HEK293T (cell line): ENCODE data around the gene LANCL2.

Experiments used
- CTCF ChIA-PET: fragments of 350-600 bp; formaldehyde crosslinking; extraction: SDS; loops from one replicate; lab custom pipeline; 2021; ENCODE audit warnings: antibody characterized with exemption, inconsistent platforms; lab: Yijun Ruan, JAX
- POLR2A ChIA-PET: fragments of 350-600 bp; formaldehyde crosslinking; extraction: SDS; loops from one replicate; lab custom pipeline; 2020; ENCODE audit warnings: antibody characterized with exemption, inconsistent platforms; lab: Yijun Ruan, JAX
- DNase-seq: peaks from one replicate; pipeline ENCODE4 v3.0.0; 2012; ENCODE audit warnings: mixed read lengths; ENCODE audit errors: extremely low spot score
- ARNT ChIP-seq: fragments of 450-650 bp; IDR thresholded peaks from 2 replicates; pipeline ENCODE4 v1.6.1; 2017; ENCODE audit warnings: mild to moderate bottlenecking
- BHLHE40 ChIP-seq: fragments of 450-650 bp; IDR thresholded peaks from 2 replicates; pipeline ENCODE4 v1.6.1; 2016; ENCODE audit warnings: mild to moderate bottlenecking, moderate library complexity, borderline replicate concordance
- CTBP1 ChIP-seq: fragments of 450-650 bp; IDR thresholded peaks from 2 replicates; pipeline ENCODE4 v1.6.1; 2016; ENCODE audit warnings: borderline replicate concordance
- ELF4 ChIP-seq: fragments of 450-650 bp; IDR thresholded peaks from 2 replicates; pipeline ENCODE4 v1.6.1; 2017; ENCODE audit warnings: antibody characterized with exemption
- FOXA1 ChIP-seq: fragments of 450-650 bp; IDR thresholded peaks from 2 replicates; pipeline ENCODE4 v1.6.1; 2016; ENCODE audit warnings: mild to moderate bottlenecking
- FOXK2 ChIP-seq: fragments of 450-650 bp; IDR thresholded peaks from 2 replicates; pipeline ENCODE4 v1.6.1; 2016; ENCODE audit warnings: mild to moderate bottlenecking
- FOXM1 ChIP-seq: fragments of 450-650 bp; IDR thresholded peaks from 2 replicates; pipeline ENCODE4 v1.6.1; 2017; ENCODE audit warnings: mild to moderate bottlenecking, borderline replicate concordance
- HDGF ChIP-seq: fragments of 450-650 bp; IDR thresholded peaks from 2 replicates; pipeline ENCODE4 v1.6.1; 2017; ENCODE audit warnings: antibody characterized with exemption, borderline replicate concordance
- L3MBTL2 ChIP-seq: fragments of 450-650 bp; conservative IDR thresholded peaks from 2 replicates; pipeline ENCODE4 v1.6.1; 2016; ENCODE audit warnings: mild to moderate bottlenecking
- LEF1 ChIP-seq: fragments of 450-650 bp; IDR thresholded peaks from 2 replicates; pipeline ENCODE4 v1.6.1; 2017; ENCODE audit warnings: mild to moderate bottlenecking, borderline replicate concordance
- NFRKB ChIP-seq: fragments of 450-650 bp; IDR thresholded peaks from 2 replicates; pipeline ENCODE4 v1.6.1; 2016; ENCODE audit warnings: mild to moderate bottlenecking, moderate library complexity
- SP1 ChIP-seq: fragments of 450-650 bp; IDR thresholded peaks from 2 replicates; pipeline ENCODE4 v1.6.1; 2017
- SUZ12 ChIP-seq: fragments of 450-650 bp; IDR thresholded peaks from 2 replicates; pipeline ENCODE4 v1.6.1; 2016; ENCODE audit warnings: mild to moderate bottlenecking
- TARDBP ChIP-seq: fragments of 450-650 bp; IDR thresholded peaks from 2 replicates; pipeline ENCODE4 v1.6.1; 2016
- ZNF384 ChIP-seq: fragments of 450-650 bp; IDR thresholded peaks from 2 replicates; pipeline ENCODE4 v1.6.1; 2016
- TF ChIP-seq, protein P1 (sequence below): fragments of 450-650 bp; IDR thresholded peaks from 2 replicates; pipeline ENCODE4 v1.6.1; 2016

The LANCL2 gene, protein sequence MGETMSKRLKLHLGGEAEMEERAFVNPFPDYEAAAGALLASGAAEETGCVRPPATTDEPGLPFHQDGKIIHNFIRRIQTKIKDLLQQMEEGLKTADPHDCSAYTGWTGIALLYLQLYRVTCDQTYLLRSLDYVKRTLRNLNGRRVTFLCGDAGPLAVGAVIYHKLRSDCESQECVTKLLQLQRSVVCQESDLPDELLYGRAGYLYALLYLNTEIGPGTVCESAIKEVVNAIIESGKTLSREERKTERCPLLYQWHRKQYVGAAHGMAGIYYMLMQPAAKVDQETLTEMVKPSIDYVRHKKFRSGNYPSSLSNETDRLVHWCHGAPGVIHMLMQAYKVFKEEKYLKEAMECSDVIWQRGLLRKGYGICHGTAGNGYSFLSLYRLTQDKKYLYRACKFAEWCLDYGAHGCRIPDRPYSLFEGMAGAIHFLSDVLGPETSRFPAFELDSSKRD

DNA sequence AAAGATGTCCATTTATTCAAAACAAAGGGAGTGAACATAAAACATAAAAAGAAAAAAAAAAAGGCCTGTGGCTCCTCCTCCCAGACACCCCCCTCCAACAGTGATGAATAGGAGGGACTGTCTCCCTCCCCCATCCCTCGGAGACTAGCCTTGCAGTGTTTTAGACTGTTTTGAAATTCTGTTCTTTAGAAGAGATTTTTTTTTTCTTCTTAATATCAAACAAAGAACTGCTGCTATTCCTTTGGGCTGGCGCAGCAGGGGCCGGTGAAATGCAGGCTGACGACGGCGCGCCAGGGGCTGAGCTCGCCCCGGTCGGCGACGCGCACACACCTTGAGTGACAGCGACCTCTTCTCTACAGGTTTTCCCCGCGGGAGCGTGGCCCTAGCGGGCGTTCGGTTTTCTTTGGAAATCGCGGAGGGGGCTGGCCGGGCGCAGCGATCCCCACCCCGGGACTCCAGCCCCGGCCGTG, at the start of gene LANCL2:
Gene LANCL2, plus strand, starts transcription at position 133 of the 470 bp plus-strand sequence. CDS start 689 bp downstream, outside the sequence.
- POLR2A ChIA-PET = interaction anchor here (0.7 to 2.4 kb wide), 22 partner anchors 10 to 740 kb away, joined by 3 to 13 read pairs (median 4); partner anchors contain the start of gene SEC61G
- no peak for DNase-seq
- TF ChIP-seq FOXK2 = no peak
- TF ChIP-seq, protein P1, sequence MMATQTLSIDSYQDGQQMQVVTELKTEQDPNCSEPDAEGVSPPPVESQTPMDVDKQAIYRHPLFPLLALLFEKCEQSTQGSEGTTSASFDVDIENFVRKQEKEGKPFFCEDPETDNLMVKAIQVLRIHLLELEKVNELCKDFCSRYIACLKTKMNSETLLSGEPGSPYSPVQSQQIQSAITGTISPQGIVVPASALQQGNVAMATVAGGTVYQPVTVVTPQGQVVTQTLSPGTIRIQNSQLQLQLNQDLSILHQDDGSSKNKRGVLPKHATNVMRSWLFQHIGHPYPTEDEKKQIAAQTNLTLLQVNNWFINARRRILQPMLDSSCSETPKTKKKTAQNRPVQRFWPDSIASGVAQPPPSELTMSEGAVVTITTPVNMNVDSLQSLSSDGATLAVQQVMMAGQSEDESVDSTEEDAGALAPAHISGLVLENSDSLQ = peak; percentile 94
- no peak for TF ChIP-seq TARDBP
- CTCF ChIA-PET = interaction anchor here (0.9 kb wide), 1 partner anchor 110 kb away, joined by 5 read pairs; no protein-coding TSS in a partner anchor

DNA sequence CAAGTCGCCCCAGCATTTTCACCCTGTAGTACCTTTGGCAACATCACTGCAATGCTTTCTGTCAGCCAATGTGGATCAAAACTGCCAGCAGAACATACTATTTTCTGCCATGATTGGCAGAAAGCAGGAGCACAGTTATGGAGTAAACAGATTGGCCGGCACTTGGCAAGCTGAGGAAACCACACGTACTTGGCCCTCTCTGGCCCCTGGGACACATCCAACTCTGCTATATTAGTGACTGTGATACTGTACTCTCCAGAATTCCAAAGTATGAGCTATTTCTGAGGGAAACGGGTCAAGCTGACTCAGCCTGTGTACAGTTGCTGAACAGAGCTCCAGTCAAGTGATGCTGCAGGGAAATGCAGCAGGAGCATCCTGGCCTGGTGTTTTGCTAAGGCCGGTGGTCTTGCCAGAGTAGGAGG, 39.8 kb upstream of the LANCL2 start:
- TF ChIP-seq FOXA1 (no peak), SP1 (no peak), TARDBP (no peak), CTBP1 (no peak), ARNT (no peak), NFRKB (no peak), HDGF (no peak), BHLHE40 (no peak)
- no peak for DNase-seq
- ChIA-PET CTCF (no interaction called here), POLR2A (no interaction called here)

DNA sequence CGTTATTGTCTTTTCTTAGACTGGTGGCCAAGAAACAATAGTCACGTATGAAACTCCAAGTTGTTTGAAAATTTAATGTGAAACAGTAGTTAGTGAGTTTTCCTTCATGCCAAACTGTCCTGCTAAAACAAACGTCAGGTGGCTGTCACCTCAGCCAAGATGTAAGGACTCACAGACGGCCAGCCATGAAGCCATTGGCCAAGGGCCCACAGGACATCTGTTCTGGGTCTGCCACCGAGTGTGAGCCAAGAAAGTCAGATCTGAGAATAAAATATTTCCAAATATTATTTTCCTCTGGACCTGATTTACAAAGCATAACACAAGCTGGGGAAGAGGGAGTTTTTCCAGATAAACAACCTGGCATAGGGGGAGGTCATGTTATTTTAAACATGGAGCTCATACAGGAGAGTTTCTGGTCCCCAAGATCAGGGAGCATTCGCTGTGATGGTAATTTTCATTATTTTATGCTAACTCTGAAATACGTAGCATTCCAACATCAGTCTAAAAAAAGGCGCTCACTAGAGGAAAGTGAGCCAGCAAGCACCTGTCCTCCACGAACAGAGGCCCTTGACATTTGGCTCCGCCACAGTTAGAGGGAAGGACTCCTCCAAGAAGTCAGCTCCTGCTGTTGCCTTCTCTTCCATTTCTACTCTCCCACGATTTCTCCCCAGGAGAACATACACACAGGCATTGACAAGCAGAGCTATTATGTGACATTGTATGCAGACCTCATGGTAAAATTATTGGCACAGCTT, 38.9 kb upstream of the LANCL2 start:
- ChIA-PET POLR2A (no interaction called here), CTCF (no interaction called here)
- TF ChIP-seq L3MBTL2 (no peak), FOXM1 (no peak), ZNF384 (no peak), SP1 (no peak), ARNT (no peak), TARDBP (no peak), LEF1 (no peak), BHLHE40 (no peak), FOXK2 (no peak), FOXA1 (no peak), NFRKB (no peak), ELF4 (no peak), CTBP1 (no peak), HDGF (no peak), SUZ12 (no peak)
- TF ChIP-seq, protein P1 = no peak
- DNase-seq = no peak

DNA sequence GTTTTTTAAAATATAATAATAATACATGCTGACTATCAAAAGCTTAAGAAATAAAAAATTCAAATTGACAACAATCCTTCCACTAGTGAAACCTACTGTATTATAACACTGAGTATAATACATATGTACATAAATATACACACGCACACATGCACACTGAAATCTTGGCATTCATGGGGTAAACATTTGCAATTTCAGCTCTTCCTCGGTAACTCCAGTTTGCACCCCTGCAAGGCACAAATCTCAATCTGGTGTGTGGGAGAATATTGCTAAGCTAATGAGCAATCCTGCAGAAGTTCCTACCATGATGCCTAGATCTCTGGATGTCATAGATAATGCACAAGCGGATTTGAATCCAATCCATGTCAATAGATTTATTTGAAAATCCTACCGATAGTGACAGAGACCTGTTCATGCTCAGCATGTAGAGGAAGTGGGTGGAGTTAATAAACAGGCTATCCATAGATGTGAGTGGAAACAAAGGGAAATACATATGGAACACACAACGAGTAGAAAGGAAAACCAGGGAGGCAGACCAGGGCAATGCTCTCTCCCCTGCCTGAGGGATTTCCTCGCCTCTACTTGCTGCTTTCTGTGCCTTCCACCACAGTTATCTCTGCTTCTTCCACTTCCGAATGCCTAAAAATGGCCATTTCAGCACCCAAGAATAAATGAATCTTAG, 38.1 kb upstream of the LANCL2 start:
- no peak for DNase-seq
- POLR2A ChIA-PET = no interaction called here
- TF ChIP-seq L3MBTL2 = no peak
- TF ChIP-seq CTBP1 = no peak
- CTCF ChIA-PET = no interaction called here

DNA sequence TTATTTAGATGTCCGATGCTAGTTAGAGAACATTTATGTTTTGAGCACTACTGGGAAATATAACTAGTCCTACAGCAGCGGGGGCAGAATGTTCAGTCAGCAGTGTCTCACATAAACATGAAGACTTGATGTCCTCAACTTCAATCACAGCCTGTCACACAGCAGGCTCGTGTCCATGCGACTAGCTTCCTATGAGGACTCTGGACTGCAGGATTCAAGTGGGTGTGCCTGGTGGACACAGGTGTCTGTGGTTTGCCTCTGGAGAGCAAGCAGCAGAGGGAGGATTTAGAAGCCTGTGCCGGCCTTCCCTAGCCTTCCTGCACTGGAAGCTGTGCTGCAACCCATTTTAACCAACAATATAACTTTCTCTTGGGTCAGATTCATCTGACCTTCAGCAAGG, 30.0 kb upstream of the LANCL2 start:
- DNase-seq = no peak
- ChIA-PET POLR2A (no interaction called here), CTCF (no interaction called here)
- TF ChIP-seq SUZ12 (no peak), FOXA1 (no peak), FOXM1 (no peak), ELF4 (no peak), ZNF384 (no peak), ARNT (no peak), LEF1 (no peak), L3MBTL2 (no peak), SP1 (no peak), NFRKB (no peak), BHLHE40 (no peak), FOXK2 (no peak), CTBP1 (no peak), TARDBP (no peak), HDGF (no peak)
- TF ChIP-seq, protein P1 = no peak
